Activated CD4-positive, alpha-beta T cell treated with anti-CD3 and anti-CD28 coated beads, Interleukin-2, amount 50 U/mL, for 48 hours (primary cell): ENCODE results near the gene ZNF343.
A peak's percentile ranks its signal among the peaks of the same experiment; 100 is the strongest.
"Not testable (repeated sequence)": the region's sequence is repeated elsewhere in the genome, so short reads cannot be mapped to it uniquely, and the experiment has no call there.

Experiments
- DNase-seq, 2 experiments: peaks; one replicate each; pipeline ENCODE4 v3.0.0-alpha.2; 2020

ZNF343 gene

GRCh38 chr20:2521369-2522305 is 12.9 kb upstream of the ZNF343 start:
- peak; percentile 63 to 67 for DNase-seq

- DNase-seq: no peak
Observed at GRCh38 chr20:2520617-2521016, 11.9 kb upstream of the ZNF343 start.

GRCh38 chr20:2519115-2519809 is 10.5 kb upstream of the ZNF343 start:
- no peak for DNase-seq

GRCh38 chr20:2518558-2518957 is 9.8 kb upstream of the ZNF343 start:
- DNase-seq: no peak

- no peak for DNase-seq
Observed at GRCh38 chr20:2518096-2518495, 9.4 kb upstream of the ZNF343 start.

- no peak for DNase-seq
Observed at GRCh38 chr20:2516399-2516798, 7.7 kb upstream of the ZNF343 start.

GRCh38 chr20:2515203-2515602 is 6.5 kb upstream of the ZNF343 start:
- DNase-seq: no peak

- no peak for DNase-seq
Observed at GRCh38 chr20:2509794-2510193, 1.1 kb upstream of the ZNF343 start.

- DNase-seq: no peak
Observed at GRCh38 chr20:2509468-2509781, 710 bp upstream of the ZNF343 start.

- peak in 1 of 2 experiments; percentile 16 for DNase-seq
Observed at GRCh38 chr20:2507875-2508630, 662 bp downstream of the ZNF343 start.

- DNase-seq: no peak
Observed at GRCh38 chr20:2507464-2507863, 1.3 kb downstream of the ZNF343 start.

GRCh38 chr20:2506426-2506825 is 2.3 kb downstream of the ZNF343 start:
- not testable (repeated sequence) for DNase-seq

- not testable (repeated sequence) for DNase-seq
Observed at GRCh38 chr20:2504803-2505202, 3.9 kb downstream of the ZNF343 start.

- not testable (repeated sequence) for DNase-seq
Observed at GRCh38 chr20:2502808-2503384, 5.8 kb downstream of the ZNF343 start.

GRCh38 chr20:2485661-2486060 is 23.1 kb downstream of the ZNF343 start:
- no peak for DNase-seq

- no peak for DNase-seq
Observed at GRCh38 chr20:2485080-2485479, 23.6 kb downstream of the ZNF343 start.

- DNase-seq: no peak
Observed at GRCh38 chr20:2483504-2483903, 25.2 kb downstream of the ZNF343 start.

GRCh38 chr20:2480381-2480780 is 28.3 kb downstream of the ZNF343 start:
- DNase-seq: no peak

GRCh38 chr20:2476742-2477615 is 31.7 kb downstream of the ZNF343 start:
- no peak for DNase-seq

GRCh38 chr20:2475850-2476741 is 32.6 kb downstream of the ZNF343 start:
- DNase-seq: no peak

- no peak for DNase-seq
Observed at GRCh38 chr20:2473516-2473915, 35.2 kb downstream of the ZNF343 start.
